GDM1 (cell line): ENCODE measurements around the gene TULP4.
"Not testable (repeated sequence)": the region's sequence is repeated elsewhere in the genome, so short reads cannot be mapped to it uniquely, and the experiment has no call there.

ENCODE experiments used
- DNase-seq: peaks from one replicate; lab custom pipeline; 2025; lab: John Stamatoyannopoulos, UW

TULP4 gene

GRCh38 chr6:158531970-158532369 lies 219.7 kb downstream of the TULP4 start:
- DNase-seq = no peak

- peak; percentile 5 for DNase-seq
Measured at GRCh38 chr6:158536084-158536890, 224.0 kb downstream of the TULP4 start.

GRCh38 chr6:158536891-158537798 lies 224.9 kb downstream of the TULP4 start:
- no peak for DNase-seq

- no peak for DNase-seq
Measured at GRCh38 chr6:158538741-158539140, 226.5 kb downstream of the TULP4 start.

GRCh38 chr6:158539413-158539812 lies 227.1 kb downstream of the TULP4 start:
- no peak for DNase-seq

GRCh38 chr6:158539881-158540280 lies 227.6 kb downstream of the TULP4 start:
- no peak for DNase-seq

GRCh38 chr6:158543606-158544185 lies 231.4 kb downstream of the TULP4 start:
- DNase-seq = no peak

- no peak for DNase-seq
Measured at GRCh38 chr6:158544428-158544827, 232.2 kb downstream of the TULP4 start.

- DNase-seq = no peak
Measured at GRCh38 chr6:158545043-158545966, 233.0 kb downstream of the TULP4 start.

- DNase-seq = no peak
Measured at GRCh38 chr6:158548418-158549161, 236.3 kb downstream of the TULP4 start.

GRCh38 chr6:158552055-158552795 lies 240.0 kb downstream of the TULP4 start:
- DNase-seq = no peak

GRCh38 chr6:158552796-158553138 lies 240.5 kb downstream of the TULP4 start:
- no peak for DNase-seq

- DNase-seq = no peak
Measured at GRCh38 chr6:158554611-158555361, 242.5 kb downstream of the TULP4 start.

- DNase-seq = no peak
Measured at GRCh38 chr6:158556113-158556512, 243.8 kb downstream of the TULP4 start.

- DNase-seq = not testable (repeated sequence)
Measured at GRCh38 chr6:158557110-158557509, 244.8 kb downstream of the TULP4 start.

GRCh38 chr6:158557927-158558326 lies 245.7 kb downstream of the TULP4 start:
- no peak for DNase-seq

GRCh38 chr6:158558415-158559306 lies 246.4 kb downstream of the TULP4 start:
- DNase-seq = no peak

GRCh38 chr6:158559338-158559894 lies 247.2 kb downstream of the TULP4 start:
- DNase-seq = no peak
